H7 (cell line): ENCODE results near the gene KRT81. TPM values are rescaled to one million over a fixed set of nuclear protein-coding genes. Genes with fewer than 3 reads are reported as not detected.

Experiments
- DNase-seq: peaks from one replicate; pipeline ENCODE4 v3.0.0; 2012
- H3K27me3 ChIP-seq: 2 replicates; pipeline ENCODE4 v1.6.0; 2011; ENCODE audit warnings: mild to moderate bottlenecking, low read length; ENCODE audit not compliant: control insufficient read depth, insufficient read depth
- H3K36me3 ChIP-seq: replicated peaks from 2 replicates; pipeline ENCODE4 v1.5.1; 2011; ENCODE audit warnings: low read length; ENCODE audit not compliant: control insufficient read depth, insufficient read depth
- H3K4me3 ChIP-seq: 2 replicates; pipeline ENCODE4 v1.5.1; 2011; ENCODE audit warnings: low read depth, mild to moderate bottlenecking, control low read depth, low read length, moderate library complexity; ENCODE audit not compliant: insufficient read depth
- total RNA-seq: library from RNA; depleted of rRNA; stranded (reverse); fragments of >200 nt; shearing (Covaris generic); gene quantifications from 2 replicates; pipeline ENCODE4 v1.2.3, GENCODE V29; 2014

KRT81 gene
- total RNA-seq, 1 experiment from 2014 or later, result not detected

DNA sequence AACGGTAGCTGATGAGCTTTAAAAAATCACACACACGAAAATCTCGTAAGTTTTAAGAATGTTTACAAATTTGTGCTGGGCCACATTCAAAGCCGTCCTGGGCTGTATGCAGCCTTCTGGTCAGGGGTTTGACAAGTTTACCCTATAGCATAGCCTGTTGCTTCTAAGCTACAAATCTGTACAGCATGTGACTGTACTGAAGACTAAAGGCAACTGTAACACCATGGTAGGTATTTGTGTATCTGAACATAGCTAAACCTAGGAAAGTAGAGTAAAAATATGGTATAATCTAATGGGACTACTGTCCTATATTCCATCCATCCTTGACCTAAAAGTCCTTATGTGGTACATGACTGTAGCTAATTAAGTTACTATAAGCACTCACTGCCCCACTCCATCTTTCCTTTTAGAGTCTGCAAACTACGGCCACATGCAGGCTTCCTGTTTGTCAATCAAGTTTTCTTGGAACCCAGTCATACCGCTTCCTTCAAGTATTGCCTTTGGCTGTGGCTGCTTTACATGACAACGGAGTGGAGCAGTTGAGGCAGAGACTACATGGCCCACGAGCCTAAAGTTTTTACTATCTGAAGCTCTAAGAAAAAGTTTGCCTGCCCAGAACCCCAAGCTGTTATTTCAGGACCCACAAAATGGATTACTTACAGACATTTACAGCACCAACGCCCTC is 39.8 kb downstream of the KRT81 start:
- Histone ChIP-seq H3K27me3 (peaks cover 14% of the 10 kb centered on the region), H3K4me3 (no peak overlapping the region), H3K36me3 (no peaks in the 10 kb centered on the region)
- no peak for DNase-seq

DNA sequence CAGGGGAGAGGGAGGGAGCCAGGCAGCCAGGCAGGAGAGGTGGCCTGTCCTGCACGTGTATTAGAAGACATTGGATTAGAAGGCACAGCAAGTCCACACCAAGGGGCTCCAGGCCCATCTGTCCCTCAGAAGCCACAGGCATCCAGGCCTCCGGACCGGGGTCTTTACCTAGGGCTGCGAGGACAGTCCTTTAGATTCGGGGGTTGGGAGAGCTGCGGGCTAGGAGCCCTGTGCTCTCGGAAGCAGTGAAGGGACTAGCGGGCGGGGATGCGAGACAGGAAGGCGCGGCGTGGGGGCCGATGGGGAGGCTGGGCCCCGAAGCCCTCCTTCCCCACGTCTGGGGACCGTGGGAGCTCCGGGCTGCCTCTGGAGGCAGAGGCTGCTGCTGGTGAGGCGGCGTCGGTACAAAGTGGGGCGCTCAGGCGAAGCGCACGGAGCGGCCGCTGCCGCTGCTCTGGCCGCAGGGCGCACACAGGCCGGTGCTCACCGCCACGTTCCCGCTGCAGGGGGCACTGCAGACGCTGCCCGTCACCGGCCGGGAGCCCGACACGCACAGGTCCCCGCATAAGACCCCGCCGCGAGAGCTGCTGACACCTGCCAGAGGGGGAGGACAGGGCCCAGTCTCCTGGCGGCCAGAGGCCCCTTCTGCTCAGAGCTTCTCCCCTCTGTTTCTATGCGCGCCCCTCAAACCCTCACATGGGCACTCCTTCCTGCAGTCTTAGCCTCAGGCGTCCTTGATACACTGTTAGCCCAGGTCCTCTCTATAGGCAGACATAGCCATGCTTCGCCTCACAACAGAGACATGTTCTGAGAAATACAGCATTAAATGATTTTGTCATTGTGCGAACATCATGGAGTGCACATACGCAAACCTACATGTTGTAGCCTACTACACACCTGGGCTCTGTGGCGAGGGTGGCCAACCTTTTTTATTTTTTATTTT is 41.0 kb downstream of the KRT81 start:
- peak overlapping the region; percentile 34 for H3K4me3 ChIP-seq
- peak; percentile 80 for DNase-seq
- no peaks in the 10 kb centered on the region for H3K36me3 ChIP-seq
- peaks cover 14% of the 10 kb centered on the region for H3K27me3 ChIP-seq

DNA sequence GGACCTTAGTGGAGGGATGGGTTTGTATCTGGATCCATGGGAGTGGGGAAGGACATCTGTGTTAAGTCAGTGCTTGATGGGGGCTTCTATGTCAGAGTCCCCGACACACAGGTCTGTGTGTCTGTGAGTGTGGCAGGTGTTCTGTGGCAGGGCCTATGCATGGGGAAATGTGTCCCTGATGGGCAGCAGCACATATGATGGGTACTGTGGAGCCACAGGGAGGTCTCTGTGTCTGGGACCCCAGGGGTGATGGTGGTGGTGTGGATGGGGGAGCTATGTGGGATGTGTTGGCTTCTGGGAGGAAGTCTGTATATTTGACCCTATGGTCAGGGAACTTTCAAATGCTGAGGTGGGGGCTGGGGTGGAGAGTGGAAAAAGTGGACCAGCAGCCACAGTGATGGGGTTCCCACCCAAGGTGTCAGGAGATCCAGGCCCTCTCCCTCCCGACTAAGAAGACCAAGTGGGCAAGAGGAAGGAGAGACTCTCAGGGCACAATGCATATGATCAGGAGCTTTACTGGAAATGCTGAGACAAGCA is 41.8 kb downstream of the KRT81 start:
- no peak for DNase-seq
- no peak overlapping the region; the same call in 1 of the 2 replicates for H3K4me3 ChIP-seq
- H3K27me3 ChIP-seq, result peaks cover 14% of the 10 kb centered on the region

DNA sequence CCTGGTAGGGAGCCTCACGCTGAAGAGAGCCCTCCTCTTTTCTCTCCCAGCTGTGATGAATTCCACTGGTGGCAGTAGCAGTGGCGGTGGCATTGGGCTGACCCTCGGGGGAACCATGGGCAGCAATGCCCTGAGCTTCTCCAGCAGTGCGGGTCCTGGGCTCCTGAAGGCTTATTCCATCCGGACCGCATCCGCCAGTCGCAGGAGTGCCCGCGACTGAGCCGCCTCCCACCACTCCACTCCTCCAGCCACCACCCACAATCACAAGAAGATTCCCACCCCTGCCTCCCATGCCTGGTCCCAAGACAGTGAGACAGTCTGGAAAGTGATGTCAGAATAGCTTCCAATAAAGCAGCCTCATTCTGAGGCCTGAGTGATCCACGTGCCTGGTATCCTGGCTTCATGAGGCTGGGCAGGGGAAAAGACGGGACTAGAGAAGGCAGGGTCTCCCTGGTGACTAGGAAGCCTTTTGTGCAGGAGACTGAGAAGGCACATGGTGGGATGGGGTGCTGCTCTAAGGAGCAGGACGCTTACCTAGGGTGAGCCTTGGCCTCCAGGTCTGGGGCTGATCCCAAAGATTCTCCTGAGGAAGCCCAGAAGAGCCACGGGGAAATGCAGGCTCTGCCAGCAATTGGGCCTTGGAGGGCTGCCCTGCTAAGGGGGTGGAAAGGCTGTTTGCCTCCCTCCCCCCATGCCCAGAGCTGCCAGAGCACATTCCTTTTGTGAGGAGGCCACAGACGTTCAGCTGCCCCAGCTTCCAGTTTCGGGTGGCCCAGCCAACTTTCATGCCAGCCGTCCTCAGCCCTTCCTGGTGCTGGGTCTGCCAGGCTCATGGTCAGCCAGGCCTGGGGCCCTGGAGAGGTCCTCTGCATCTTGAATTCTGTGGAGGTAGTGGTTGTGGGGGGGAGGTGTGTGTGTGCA is 42.5 kb downstream of the KRT81 start:
- H3K36me3 ChIP-seq, result no peaks in the 10 kb centered on the region
- no peak overlapping the region for H3K4me3 ChIP-seq
- peaks cover 14% of the 10 kb centered on the region for H3K27me3 ChIP-seq
- DNase-seq, result peak; percentile 48

More for the DNA sequence above, 41.8 kb downstream of the KRT81 start:
- H3K36me3 ChIP-seq, result no peaks in the 10 kb centered on the region

DNA sequence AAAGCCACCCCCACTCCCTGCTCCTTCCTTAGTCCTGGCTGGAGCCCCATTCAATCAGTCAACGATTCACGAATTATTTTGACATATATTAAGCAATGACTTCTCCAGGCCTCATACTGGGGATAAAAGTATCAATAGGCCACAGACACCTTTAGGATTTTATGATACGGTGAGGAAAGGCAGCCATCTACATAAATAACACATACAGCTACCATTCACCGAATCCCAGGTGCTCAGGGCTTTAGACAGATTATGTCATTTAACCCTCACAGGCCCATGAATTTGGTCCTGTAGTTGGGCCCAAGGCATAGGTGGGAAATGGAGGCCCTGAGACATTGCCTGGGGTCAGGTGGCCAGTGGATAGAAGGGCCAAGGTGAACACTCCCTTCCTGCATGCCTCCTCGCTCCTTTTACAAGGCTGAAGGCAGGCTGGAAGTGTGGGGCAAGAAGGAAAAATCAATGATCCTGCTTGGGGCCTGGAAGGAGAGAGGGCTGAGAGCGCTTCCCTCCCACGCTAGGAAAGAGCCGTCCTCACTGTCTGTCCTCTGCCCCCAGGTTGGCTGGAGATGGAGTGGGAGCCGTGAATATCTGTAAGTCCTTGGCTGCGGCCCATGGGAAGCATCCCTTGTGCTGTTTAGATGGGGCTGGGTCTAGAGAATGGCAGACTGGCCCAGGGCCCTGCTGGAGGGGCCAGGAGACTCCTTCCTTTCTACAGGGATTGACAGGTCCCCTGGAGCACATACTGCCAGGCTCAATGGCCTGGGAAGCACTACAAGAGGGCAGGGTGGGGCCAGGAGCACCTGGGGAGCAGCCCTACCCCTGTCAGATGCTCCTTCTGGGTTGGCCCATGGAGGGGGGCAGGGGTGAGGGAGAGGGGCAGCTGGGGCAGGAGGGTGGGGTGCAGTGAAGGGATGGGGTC is 43.5 kb downstream of the KRT81 start:
- H3K27me3 ChIP-seq, result peaks cover 14% of the 10 kb centered on the region
- no peaks in the 10 kb centered on the region for H3K36me3 ChIP-seq
- H3K4me3 ChIP-seq, result no peak overlapping the region
- peak; percentile 45 for DNase-seq

DNA sequence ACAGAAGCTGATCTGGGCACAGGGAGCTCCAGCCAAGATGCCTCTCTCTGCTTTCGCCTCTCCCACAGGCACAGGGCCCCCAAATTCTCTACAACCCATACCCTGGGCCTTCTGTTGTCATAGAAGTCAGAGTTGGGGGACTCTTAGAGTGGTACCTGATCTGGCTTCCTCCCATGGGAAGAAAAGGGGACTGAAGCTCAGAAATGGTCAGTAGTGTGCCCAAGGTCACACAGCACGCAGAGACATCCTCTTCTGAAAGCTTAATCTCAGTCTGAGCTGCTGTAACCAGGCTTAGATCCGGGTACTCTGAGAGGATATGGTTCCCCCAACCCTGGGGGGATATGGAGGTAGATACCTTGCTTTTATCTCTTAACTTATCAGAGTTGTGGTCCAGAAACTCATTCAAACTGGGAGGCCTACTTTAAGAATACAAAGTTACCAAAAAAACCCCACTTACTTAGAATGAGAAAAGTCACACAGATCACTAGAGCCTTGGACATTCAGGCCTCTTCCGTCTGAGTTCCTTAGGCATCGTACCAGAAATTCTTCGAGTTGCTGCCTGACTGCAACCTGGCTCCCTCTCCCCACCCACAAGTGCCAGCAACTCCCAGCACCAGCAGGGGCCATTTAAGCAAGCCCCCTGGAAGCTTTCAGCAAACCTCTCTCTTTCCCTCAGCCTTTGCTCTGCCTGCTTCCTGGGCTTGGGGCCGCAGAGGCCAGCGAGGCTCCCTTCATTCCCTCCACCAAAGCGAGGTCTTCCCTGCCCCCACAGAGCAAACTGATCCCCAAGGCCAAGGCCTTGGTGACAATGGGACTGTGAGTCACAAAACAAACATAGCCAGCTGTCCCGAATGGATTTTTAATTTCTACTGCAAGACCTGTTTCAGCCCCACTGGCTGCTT is 44.4 kb downstream of the KRT81 start:
- H3K27me3 ChIP-seq, result peaks cover 14% of the 10 kb centered on the region

DNA sequence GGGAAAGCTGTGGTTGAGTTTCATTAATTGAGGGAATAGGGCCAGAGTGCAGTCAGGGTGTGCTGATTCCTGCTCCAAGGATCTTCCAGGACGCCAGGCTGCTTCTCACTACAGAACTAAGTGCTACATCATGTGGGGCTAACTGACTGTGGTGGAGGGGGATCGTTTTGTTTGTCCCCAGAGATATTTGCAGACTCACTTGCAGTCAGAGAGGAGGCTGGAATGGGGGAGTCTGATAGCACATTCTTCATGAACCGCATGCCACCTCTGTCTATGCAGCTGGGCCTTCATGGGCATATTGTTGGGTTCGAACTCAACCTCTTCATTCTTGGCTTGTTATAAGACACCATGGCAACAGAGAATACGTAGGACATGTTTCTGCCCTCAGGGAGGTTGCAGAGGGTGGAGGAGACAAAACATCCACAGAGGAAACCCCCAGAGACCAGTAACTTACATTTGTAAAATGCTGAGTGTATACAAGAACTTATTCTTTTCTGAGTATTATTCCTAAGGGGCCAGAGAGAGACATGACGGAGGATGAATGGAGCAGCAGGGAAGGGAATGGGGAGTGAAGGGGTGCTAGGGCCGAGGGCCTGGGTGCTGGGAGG is 45.3 kb downstream of the KRT81 start:
- H3K27me3 ChIP-seq, result peaks cover 14% of the 10 kb centered on the region
- no peaks in the 10 kb centered on the region for H3K36me3 ChIP-seq

More for the DNA sequence above, 44.4 kb downstream of the KRT81 start:
- DNase-seq, result peak; percentile 52
- Histone ChIP-seq H3K36me3 (no peaks in the 10 kb centered on the region), H3K4me3 (no peak overlapping the region)

DNA sequence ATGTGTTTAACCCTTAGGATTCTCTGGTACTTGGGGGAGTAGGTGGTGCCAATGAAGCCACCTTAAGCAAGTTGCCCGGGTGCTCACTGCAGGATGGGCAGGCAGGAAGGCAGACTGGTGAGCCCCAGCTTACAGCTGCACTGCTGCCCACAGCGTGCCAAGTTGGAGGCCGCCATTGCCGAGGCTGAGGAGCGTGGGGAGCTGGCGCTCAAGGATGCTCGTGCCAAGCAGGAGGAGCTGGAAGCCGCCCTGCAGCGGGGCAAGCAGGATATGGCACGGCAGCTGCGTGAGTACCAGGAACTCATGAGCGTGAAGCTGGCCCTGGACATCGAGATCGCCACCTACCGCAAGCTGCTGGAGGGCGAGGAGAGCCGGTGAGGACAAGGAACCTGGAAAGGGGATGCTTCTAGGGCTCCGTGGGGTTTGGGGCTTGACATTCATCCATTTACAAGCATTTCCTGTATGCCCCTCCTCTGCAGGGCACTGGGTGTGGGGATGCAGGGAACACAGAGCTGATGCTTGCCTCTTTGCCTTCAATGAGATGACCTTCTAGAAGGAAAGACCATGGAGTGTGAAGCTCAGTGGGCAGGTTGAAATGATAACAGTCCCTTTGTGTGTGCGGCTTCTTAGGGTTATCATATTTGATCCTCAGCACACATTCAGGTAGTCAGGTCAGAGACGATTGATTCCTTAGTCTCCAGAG is 45.9 kb downstream of the KRT81 start:
- Histone ChIP-seq H3K27me3 (peaks cover 10% of the 10 kb centered on the region), H3K4me3 (no peak overlapping the region), H3K36me3 (no peaks in the 10 kb centered on the region)
- DNase-seq, result no peak

More for the DNA sequence above, 45.3 kb downstream of the KRT81 start:
- no peak for DNase-seq
- H3K4me3 ChIP-seq, result no peak overlapping the region

DNA sequence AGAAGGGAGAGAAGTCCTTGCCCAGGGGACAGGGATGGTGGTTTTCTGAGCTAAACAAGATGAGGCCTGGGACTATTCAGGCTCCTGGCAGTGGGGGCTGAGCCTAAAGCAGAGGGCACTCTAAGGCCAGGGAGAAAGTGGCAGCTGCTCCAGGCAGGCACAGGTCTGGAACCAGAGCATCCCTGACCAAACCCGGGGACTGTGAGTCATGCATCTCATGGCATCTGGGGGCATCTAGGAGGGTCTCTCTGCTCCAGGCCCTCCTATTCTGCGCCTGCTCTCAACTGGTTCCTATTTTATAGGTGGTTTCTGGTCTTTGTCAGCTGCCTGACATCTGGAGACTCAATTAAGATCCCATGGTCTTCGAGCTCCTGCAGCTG is 46.7 kb downstream of the KRT81 start:
- no peak overlapping the region for H3K4me3 ChIP-seq

DNA sequence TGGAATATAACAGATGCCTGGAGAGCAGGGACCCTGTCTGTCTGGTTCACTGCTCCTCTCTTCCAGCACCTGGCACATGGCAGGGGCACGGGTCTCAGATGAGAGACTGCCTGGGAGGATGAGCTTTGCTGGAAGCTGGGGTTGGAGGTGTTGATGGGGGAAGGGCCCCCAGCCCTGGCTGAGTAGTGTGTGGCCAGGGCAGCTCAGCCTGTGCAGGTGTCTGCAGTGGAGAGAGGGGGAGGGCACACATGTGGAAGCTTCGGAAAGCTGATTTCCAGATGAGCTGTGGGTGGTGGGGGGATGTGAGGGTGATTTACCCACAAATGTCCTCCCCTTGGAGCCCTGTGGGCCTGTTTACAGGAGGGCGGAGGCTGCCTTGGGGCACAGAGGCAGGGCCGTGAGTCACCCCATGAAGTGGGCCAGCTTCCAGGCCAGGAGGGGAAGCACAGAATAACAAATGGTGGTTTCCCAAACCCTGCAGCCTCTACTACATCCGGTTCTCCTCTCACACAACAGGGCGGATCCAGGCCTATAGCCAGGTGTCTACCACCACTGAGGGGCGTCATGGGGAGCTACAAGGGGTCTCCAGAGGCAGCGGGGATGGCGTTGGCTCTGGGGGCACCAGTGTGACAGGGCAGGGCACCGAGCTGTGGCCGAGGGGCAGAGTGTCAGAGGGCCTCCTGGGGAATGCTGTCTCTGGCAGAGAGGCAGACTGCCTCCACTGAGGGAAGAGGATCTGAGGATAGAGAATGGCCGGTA is 47.3 kb downstream of the KRT81 start:
- Histone ChIP-seq H3K36me3 (no peaks in the 10 kb centered on the region), H3K4me3 (no peak overlapping the region), H3K27me3 (peaks cover 2% of the 10 kb centered on the region; the same call in 1 of the 2 replicates)
- DNase-seq, result peak; percentile 58

More for the DNA sequence above, 46.7 kb downstream of the KRT81 start:
- Histone ChIP-seq H3K36me3 (no peaks in the 10 kb centered on the region), H3K27me3 (peaks cover 2% of the 10 kb centered on the region; the same call in 1 of the 2 replicates)
- DNase-seq, result peak; percentile 36

DNA sequence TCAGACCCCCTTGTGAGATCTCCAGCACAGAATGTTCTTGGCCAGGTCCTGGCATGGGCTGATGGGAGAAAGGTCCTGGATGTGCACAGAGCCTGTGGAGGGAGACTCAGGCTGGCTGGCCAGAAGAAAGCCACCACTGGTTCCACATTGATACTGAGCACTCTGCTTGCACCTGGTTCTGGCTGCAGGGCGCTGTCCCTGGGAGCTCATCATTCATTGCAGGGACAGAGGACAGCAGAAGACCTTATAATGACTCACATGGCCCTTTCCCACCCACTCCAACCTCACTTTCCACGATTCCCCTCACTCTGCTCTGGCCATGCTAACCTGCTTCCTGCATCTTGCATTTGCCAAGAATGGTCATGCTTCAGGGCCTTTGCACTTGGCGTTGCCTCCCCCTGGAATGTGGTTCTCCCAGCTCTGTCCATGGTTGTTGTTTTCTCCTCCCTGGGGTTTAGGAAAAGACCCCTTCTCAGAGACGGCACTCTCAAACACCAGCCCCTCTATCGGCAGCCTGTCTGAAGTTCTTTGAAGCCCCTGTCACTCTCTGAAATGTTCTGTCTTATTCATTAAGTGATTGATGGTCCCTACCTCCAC is 48.0 kb downstream of the KRT81 start:
- no peak for DNase-seq
- Histone ChIP-seq H3K36me3 (no peaks in the 10 kb centered on the region), H3K27me3 (no peaks in the 10 kb centered on the region), H3K4me3 (no peak overlapping the region)
